Measurements from ENCODE around the gene BANK1. TPM values are rescaled to one million over a fixed set of nuclear protein-coding genes. Genes with fewer than 3 reads are reported as not detected.

Gene BANK1
- total RNA-seq, 2 experiments from 2014 or later: not detected

GRCh38 chr4:101956068-101956825 is 165.7 kb downstream of the BANK1 start:
- Histone ChIP-seq H3K27ac (ENCODE audit: low read depth, low read length, poor library complexity, severe bottlenecking) (no peak overlapping the region), H2AFZ (ENCODE audit: low read length) (no peak overlapping the region), H3K79me2 (ENCODE audit: insufficient read depth, low read depth, low read length) (no peaks in the 10 kb centered on the region), H3K36me3 (ENCODE audit: insufficient read depth, low read length) (no peaks in the 10 kb centered on the region), H3K4me3 (ENCODE audit: low read depth, low read length, poor library complexity, severe bottlenecking) (no peak overlapping the region), H4K20me1 (ENCODE audit: insufficient read depth, low read length) (no peaks in the 10 kb centered on the region), H3K9me2 (ENCODE audit: insufficient read depth, low read length) (no peaks in the 10 kb centered on the region), H3K9me3 (ENCODE audit: low read length) (no peaks in the 10 kb centered on the region), H3K4me1 (ENCODE audit: insufficient read depth, low read length, poor library complexity, severe bottlenecking) (no peaks in the 10 kb centered on the region), H3K4me2 (ENCODE audit: low read length) (no peak overlapping the region)
- ChIA-PET POLR2A (interaction anchor here (0.8 to 1.1 kb wide), 2 partner anchors 17 to 1325 kb away, joined by 3 read pairs; no protein-coding TSS in a partner anchor), CTCF (ENCODE audit: unreplicated experiment) (no interaction called here)
- intact Hi-C loops (cut with micrococcal nuclease; ENCODE audit: unreplicated experiment): no loop called here
- BruUV-seq (replicated peaks): no TSS peak
- DNase-seq (ENCODE audit: low spot score): no peak
- TF ChIP-seq, protein P1, sequence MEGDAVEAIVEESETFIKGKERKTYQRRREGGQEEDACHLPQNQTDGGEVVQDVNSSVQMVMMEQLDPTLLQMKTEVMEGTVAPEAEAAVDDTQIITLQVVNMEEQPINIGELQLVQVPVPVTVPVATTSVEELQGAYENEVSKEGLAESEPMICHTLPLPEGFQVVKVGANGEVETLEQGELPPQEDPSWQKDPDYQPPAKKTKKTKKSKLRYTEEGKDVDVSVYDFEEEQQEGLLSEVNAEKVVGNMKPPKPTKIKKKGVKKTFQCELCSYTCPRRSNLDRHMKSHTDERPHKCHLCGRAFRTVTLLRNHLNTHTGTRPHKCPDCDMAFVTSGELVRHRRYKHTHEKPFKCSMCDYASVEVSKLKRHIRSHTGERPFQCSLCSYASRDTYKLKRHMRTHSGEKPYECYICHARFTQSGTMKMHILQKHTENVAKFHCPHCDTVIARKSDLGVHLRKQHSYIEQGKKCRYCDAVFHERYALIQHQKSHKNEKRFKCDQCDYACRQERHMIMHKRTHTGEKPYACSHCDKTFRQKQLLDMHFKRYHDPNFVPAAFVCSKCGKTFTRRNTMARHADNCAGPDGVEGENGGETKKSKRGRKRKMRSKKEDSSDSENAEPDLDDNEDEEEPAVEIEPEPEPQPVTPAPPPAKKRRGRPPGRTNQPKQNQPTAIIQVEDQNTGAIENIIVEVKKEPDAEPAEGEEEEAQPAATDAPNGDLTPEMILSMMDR (conservative IDR thresholded peaks at IDR 0.05; ENCODE audit: low read length): no peak
- no peak for TF ChIP-seq EZH2phosphoT487 (IDR thresholded peaks at IDR 0.05; ENCODE audit: borderline replicate concordance, low read depth, low read length)

- no peaks in the 10 kb centered on the region for H3K9me3 ChIP-seq (ENCODE audit: low read length)
- H3K4me3 ChIP-seq (ENCODE audit: low read depth, low read length, poor library complexity, severe bottlenecking): no peak overlapping the region
- no peaks in the 10 kb centered on the region for H3K9me2 ChIP-seq (ENCODE audit: insufficient read depth, low read length)
- H3K4me2 ChIP-seq (ENCODE audit: low read length): no peak overlapping the region
- H3K79me2 ChIP-seq (ENCODE audit: insufficient read depth, low read depth, low read length): no peaks in the 10 kb centered on the region
- intact Hi-C loops (cut with micrococcal nuclease; ENCODE audit: unreplicated experiment): no loop called here
- no peak overlapping the region for H3K27ac ChIP-seq (ENCODE audit: low read depth, low read length, poor library complexity, severe bottlenecking)
- H3K4me1 ChIP-seq (ENCODE audit: insufficient read depth, low read length, poor library complexity, severe bottlenecking): no peaks in the 10 kb centered on the region
- no peak for TF ChIP-seq EZH2phosphoT487 (IDR thresholded peaks at IDR 0.05; ENCODE audit: borderline replicate concordance, low read depth, low read length)
- TF ChIP-seq, protein P1 (conservative IDR thresholded peaks at IDR 0.05; ENCODE audit: low read length): no peak
- no peak overlapping the region for H2AFZ ChIP-seq (ENCODE audit: low read length)
- POLR2A ChIA-PET: interaction anchor here (0.7 kb wide), 1 partner anchor 409 kb away, joined by 5 read pairs; no protein-coding TSS in a partner anchor
- H3K36me3 ChIP-seq (ENCODE audit: insufficient read depth, low read length): no peaks in the 10 kb centered on the region
- no peak for DNase-seq (ENCODE audit: low spot score)
- CTCF ChIA-PET (ENCODE audit: unreplicated experiment): no interaction called here
- BruUV-seq (replicated peaks): no TSS peak
- no peaks in the 10 kb centered on the region for H4K20me1 ChIP-seq (ENCODE audit: insufficient read depth, low read length)
Measured at GRCh38 chr4:101958547-101958946, 168.0 kb downstream of the BANK1 start.

GRCh38 chr4:101960431-101960830 is 169.9 kb downstream of the BANK1 start:
- CTCF ChIA-PET (ENCODE audit: unreplicated experiment): no interaction called here
- Histone ChIP-seq H4K20me1 (ENCODE audit: insufficient read depth, low read length) (no peaks in the 10 kb centered on the region), H3K79me2 (ENCODE audit: insufficient read depth, low read depth, low read length) (no peaks in the 10 kb centered on the region), H3K4me3 (ENCODE audit: low read depth, low read length, poor library complexity, severe bottlenecking) (no peak overlapping the region), H3K9me2 (ENCODE audit: insufficient read depth, low read length) (no peaks in the 10 kb centered on the region), H3K4me1 (ENCODE audit: insufficient read depth, low read length, poor library complexity, severe bottlenecking) (no peaks in the 10 kb centered on the region), H3K9me3 (ENCODE audit: low read length) (no peaks in the 10 kb centered on the region), H3K27ac (ENCODE audit: low read depth, low read length, poor library complexity, severe bottlenecking) (no peak overlapping the region), H3K36me3 (ENCODE audit: insufficient read depth, low read length) (no peaks in the 10 kb centered on the region), H2AFZ (ENCODE audit: low read length) (no peak overlapping the region), H3K4me2 (ENCODE audit: low read length) (no peak overlapping the region)
- intact Hi-C loops (cut with micrococcal nuclease; ENCODE audit: unreplicated experiment): no loop called here
- BruUV-seq (replicated peaks): no TSS peak
- TF ChIP-seq, protein P1 (conservative IDR thresholded peaks at IDR 0.05; ENCODE audit: low read length): no peak
- TF ChIP-seq EZH2phosphoT487 (IDR thresholded peaks at IDR 0.05; ENCODE audit: borderline replicate concordance, low read depth, low read length): no peak
- no peak for DNase-seq (ENCODE audit: low spot score)
- POLR2A ChIA-PET: no interaction called here
